Measurements from ENCODE around the gene HMGXB4.

DNA sequence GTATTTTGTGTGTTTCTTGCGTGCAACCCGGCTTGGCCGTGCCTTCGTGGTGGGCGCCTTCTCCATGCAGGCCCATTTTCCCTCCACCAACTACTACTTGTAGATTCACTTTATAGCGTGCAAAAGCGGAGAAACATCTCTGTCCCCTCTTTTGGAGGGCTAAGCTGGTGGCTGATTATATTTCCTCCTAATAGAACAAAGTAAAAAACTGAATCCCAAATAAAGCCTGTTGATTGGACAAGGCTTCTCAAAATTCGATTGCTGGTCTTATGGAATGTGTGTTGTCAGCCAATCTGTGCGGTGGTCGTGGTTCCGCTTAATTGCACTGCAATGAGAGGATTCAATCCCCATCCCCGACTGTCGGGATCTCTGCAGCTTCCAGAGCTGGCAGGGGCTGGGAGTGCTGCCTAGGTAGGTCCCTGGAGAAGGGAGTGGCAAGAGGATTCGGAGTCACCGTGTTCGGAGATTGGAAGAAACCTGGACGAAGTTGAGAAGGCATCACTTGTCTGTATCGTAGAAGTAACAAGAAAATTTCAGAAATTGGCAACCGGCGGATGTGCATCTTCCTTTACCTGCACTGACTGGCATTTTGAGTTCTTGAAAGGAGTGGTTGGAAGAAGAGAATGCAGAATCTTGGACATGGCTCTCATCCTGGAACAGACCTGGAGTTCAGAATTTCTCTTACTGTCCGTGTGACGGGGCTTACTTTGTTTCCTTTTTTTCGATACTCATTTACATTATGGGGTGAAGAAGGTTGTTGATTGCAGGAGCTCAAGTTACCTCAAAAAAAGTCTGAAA, 1.1 kb downstream of the HMGXB4 start:
- TF ChIP-seq SPI1 (IDR thresholded peaks at IDR 0.05; ENCODE audit: low read depth, low read length) (no peak), TAF1 (IDR thresholded peaks at IDR 0.05; ENCODE audit: low read depth, low read length) (no peak), POLR2A (IDR thresholded peaks at IDR 0.05; ENCODE audit: low read depth, low read length) (no peak), POLR2AphosphoS5 (IDR thresholded peaks at IDR 0.05; ENCODE audit: low read depth, low read length) (no peak), POU2F2 (IDR thresholded peaks at IDR 0.05; ENCODE audit: low read depth, low read length) (no peak)
